Measurements from ENCODE around the gene RHOBTB3.

Gene RHOBTB3

GRCh38 chr5:95713960-95714710 is 17.0 kb upstream of the RHOBTB3 start:
- no peak overlapping the region for H3K4me2 ChIP-seq (ENCODE audit: low read depth, low read length, poor library complexity, severe bottlenecking)
- H3K9ac ChIP-seq (ENCODE audit: low read depth, low read length, poor library complexity, severe bottlenecking) = no peak overlapping the region
- H3K27me3 ChIP-seq (ENCODE audit: insufficient read depth, low read length, poor library complexity, severe bottlenecking) = no peaks in the 10 kb centered on the region
- no peaks in the 10 kb centered on the region for H3K9me3 ChIP-seq (ENCODE audit: insufficient read depth, low read depth, low read length)
- H3K4me1 ChIP-seq (ENCODE audit: insufficient read depth, low read length, poor library complexity, severe bottlenecking) = peaks cover 22% of the 10 kb centered on the region
- no peaks in the 10 kb centered on the region for H3K79me2 ChIP-seq (ENCODE audit: insufficient read depth, low read length)
- H4K20me1 ChIP-seq (ENCODE audit: insufficient read depth, low read length, poor library complexity, severe bottlenecking) = no peaks in the 10 kb centered on the region
- no peaks in the 10 kb centered on the region for H3K36me3 ChIP-seq (ENCODE audit: insufficient read depth, low read length)
- H2AFZ ChIP-seq (ENCODE audit: low read length) = no peak overlapping the region
- H3K9me2 ChIP-seq (replicated peaks; ENCODE audit: low read depth, low read length) = no peaks in the 10 kb centered on the region
- no peaks in the 10 kb centered on the region for H3F3A ChIP-seq (ENCODE audit: low read depth)
- no peak overlapping the region for H3K4me3 ChIP-seq (ENCODE audit: low read length, poor library complexity, severe bottlenecking)
- no peak for TF ChIP-seq EZH2phosphoT487 (IDR thresholded peaks at IDR 0.05; ENCODE audit: borderline replicate concordance)
- no peak for TF ChIP-seq CTCF (conservative IDR thresholded peaks at IDR 0.05; ENCODE audit: low read length)

GRCh38 chr5:95715799-95716461 is 15.2 kb upstream of the RHOBTB3 start:
- H3K4me2 ChIP-seq (ENCODE audit: low read depth, low read length, poor library complexity, severe bottlenecking) = no peak overlapping the region

GRCh38 chr5:95717439-95717838 is 13.7 kb upstream of the RHOBTB3 start:
- H2AFZ ChIP-seq (ENCODE audit: low read length) = no peak overlapping the region
- H3K9me3 ChIP-seq (ENCODE audit: insufficient read depth, low read depth, low read length) = no peaks in the 10 kb centered on the region
- no peaks in the 10 kb centered on the region for H3K9me2 ChIP-seq (replicated peaks; ENCODE audit: low read depth, low read length)
- H4K20me1 ChIP-seq (ENCODE audit: insufficient read depth, low read length, poor library complexity, severe bottlenecking) = no peaks in the 10 kb centered on the region
- H3K4me2 ChIP-seq (ENCODE audit: low read depth, low read length, poor library complexity, severe bottlenecking) = peak overlapping the region; percentile 72
- no peaks in the 10 kb centered on the region for H3K36me3 ChIP-seq (ENCODE audit: insufficient read depth, low read length)
- H3K79me2 ChIP-seq (ENCODE audit: insufficient read depth, low read length) = no peaks in the 10 kb centered on the region
- H3K4me1 ChIP-seq (ENCODE audit: insufficient read depth, low read length, poor library complexity, severe bottlenecking) = peaks cover 38% of the 10 kb centered on the region
- H3K9ac ChIP-seq (ENCODE audit: low read depth, low read length, poor library complexity, severe bottlenecking) = peak overlapping the region; percentile 35
- no peaks in the 10 kb centered on the region for H3K27me3 ChIP-seq (ENCODE audit: insufficient read depth, low read length, poor library complexity, severe bottlenecking)
- TF ChIP-seq CTCF (conservative IDR thresholded peaks at IDR 0.05; ENCODE audit: low read length) (no peak), EZH2phosphoT487 (IDR thresholded peaks at IDR 0.05; ENCODE audit: borderline replicate concordance) (no peak)
- H3K4me3 ChIP-seq (ENCODE audit: low read length, poor library complexity, severe bottlenecking) = peak overlapping the region; percentile 37
- 0 out of 2 replicates have a peak, but pooled peaks cover 4% of the 10 kb centered on the region for H3F3A ChIP-seq (ENCODE audit: low read depth)

More at GRCh38 chr5:95715799-95716461, 15.2 kb upstream of the RHOBTB3 start:
- no peaks in the 10 kb centered on the region for H3K36me3 ChIP-seq (ENCODE audit: insufficient read depth, low read length)
- H3K9me3 ChIP-seq (ENCODE audit: insufficient read depth, low read depth, low read length) = no peaks in the 10 kb centered on the region
- no peak for TF ChIP-seq CTCF (conservative IDR thresholded peaks at IDR 0.05; ENCODE audit: low read length)
- no peak for TF ChIP-seq EZH2phosphoT487 (IDR thresholded peaks at IDR 0.05; ENCODE audit: borderline replicate concordance)
- H3K4me3 ChIP-seq (ENCODE audit: low read length, poor library complexity, severe bottlenecking) = no peak overlapping the region
- no peaks in the 10 kb centered on the region for H3K9me2 ChIP-seq (replicated peaks; ENCODE audit: low read depth, low read length)
- H3K79me2 ChIP-seq (ENCODE audit: insufficient read depth, low read length) = no peaks in the 10 kb centered on the region
- H3K4me1 ChIP-seq (ENCODE audit: insufficient read depth, low read length, poor library complexity, severe bottlenecking) = peaks cover 36% of the 10 kb centered on the region
- H3K9ac ChIP-seq (ENCODE audit: low read depth, low read length, poor library complexity, severe bottlenecking) = no peak overlapping the region
- no peaks in the 10 kb centered on the region for H3K27me3 ChIP-seq (ENCODE audit: insufficient read depth, low read length, poor library complexity, severe bottlenecking)
- no peak overlapping the region for H2AFZ ChIP-seq (ENCODE audit: low read length)
- H3F3A ChIP-seq (ENCODE audit: low read depth) = 0 out of 2 replicates have a peak, but pooled peaks cover 4% of the 10 kb centered on the region
- no peaks in the 10 kb centered on the region for H4K20me1 ChIP-seq (ENCODE audit: insufficient read depth, low read length, poor library complexity, severe bottlenecking)
